ENCODE measurements around the gene GPR158. TPM values are rescaled to one million over a fixed set of nuclear protein-coding genes. Genes with fewer than 3 reads are reported as not detected.
A peak's percentile ranks its signal among the peaks of the same experiment; 100 is the strongest.

The GPR158 gene
- total RNA-seq, 1 experiment from 2014 or later, result not detected

DNA sequence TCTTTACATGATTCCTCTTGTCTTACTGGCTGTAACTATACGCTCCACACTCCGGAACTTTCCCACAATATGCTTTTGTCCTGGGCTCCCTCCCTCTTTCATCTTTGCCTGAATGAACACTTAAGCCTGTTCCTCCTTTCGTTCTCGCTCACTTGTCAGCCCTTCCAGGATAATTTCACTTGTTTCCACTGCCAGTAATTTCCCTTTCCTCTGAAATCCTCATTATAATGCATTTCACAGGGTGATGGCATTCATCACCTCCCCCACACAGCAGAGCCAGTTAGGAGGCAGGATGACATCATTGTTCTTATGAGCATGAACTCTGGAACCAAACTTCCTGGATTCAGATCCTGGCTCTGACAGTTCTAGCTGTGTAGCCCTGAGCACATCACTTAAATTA lies 372.6 kb downstream of the GPR158 start:
- CTCF ChIA-PET, result no interaction called here
- H3K4me1 Mint-ChIP-seq (ENCODE audit: insufficient read depth, unreplicated experiment), result peaks cover 5% of the 10 kb centered on the region
- no TSS peak for BruUV-seq (replicated peaks)
- H3K4me3 Mint-ChIP-seq (ENCODE audit: unreplicated experiment), result no peak overlapping the region
- peaks cover 74% of the 10 kb centered on the region for H3K27me3 Mint-ChIP-seq (ENCODE audit: insufficient read depth, unreplicated experiment)
- DNase-seq (ENCODE audit: unreplicated experiment), result no peak
- H3K9me3 Mint-ChIP-seq (ENCODE audit: unreplicated experiment), result no peaks in the 10 kb centered on the region
- POLR2A ChIA-PET, result no interaction called here
- H3K36me3 Mint-ChIP-seq (ENCODE audit: insufficient read depth, unreplicated experiment), result peaks cover 2% of the 10 kb centered on the region
- H3K27ac Mint-ChIP-seq (ENCODE audit: low read depth, unreplicated experiment), result no peak overlapping the region
- intact Hi-C loops (cut with micrococcal nuclease), result no loop called here
- TF ChIP-seq, protein P1, sequence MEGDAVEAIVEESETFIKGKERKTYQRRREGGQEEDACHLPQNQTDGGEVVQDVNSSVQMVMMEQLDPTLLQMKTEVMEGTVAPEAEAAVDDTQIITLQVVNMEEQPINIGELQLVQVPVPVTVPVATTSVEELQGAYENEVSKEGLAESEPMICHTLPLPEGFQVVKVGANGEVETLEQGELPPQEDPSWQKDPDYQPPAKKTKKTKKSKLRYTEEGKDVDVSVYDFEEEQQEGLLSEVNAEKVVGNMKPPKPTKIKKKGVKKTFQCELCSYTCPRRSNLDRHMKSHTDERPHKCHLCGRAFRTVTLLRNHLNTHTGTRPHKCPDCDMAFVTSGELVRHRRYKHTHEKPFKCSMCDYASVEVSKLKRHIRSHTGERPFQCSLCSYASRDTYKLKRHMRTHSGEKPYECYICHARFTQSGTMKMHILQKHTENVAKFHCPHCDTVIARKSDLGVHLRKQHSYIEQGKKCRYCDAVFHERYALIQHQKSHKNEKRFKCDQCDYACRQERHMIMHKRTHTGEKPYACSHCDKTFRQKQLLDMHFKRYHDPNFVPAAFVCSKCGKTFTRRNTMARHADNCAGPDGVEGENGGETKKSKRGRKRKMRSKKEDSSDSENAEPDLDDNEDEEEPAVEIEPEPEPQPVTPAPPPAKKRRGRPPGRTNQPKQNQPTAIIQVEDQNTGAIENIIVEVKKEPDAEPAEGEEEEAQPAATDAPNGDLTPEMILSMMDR (IDR thresholded peaks at IDR 0.05; ENCODE audit: unreplicated experiment), result no peak

DNA sequence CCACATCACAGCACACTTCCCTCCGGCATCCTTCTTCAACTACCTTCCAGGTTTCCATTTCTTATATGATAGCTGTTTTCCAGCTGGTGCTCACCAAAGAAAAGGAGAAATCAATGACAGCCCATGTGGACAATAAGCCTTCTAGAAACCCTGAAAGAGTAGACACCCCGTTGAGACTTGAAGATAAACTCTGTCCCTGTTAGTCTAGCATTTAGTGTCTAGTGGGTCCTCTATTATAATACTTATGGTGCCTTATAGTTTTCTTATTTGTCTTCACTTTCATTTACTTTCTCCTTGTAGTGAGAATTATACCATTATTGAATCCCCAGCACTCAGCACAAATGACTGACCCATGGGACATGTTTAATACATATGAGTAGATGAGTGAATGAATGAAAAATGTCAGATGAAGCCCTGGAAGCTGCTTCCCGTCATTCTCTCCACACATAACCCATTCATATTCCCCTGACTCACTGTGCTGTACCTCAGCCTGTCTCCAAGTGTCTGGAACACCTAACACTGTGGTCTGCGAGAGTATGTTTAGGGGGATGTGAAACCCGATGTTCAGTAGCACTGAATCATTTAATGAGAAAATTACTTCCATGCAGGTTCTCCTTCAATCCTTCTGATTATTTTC lies 377.6 kb downstream of the GPR158 start:
- H3K4me3 Mint-ChIP-seq (ENCODE audit: unreplicated experiment), result no peak overlapping the region
- H3K4me1 Mint-ChIP-seq (ENCODE audit: insufficient read depth, unreplicated experiment), result peaks cover 2% of the 10 kb centered on the region
- no peak overlapping the region for H3K27ac Mint-ChIP-seq (ENCODE audit: low read depth, unreplicated experiment)
- H3K27me3 Mint-ChIP-seq (ENCODE audit: insufficient read depth, unreplicated experiment), result peaks cover 72% of the 10 kb centered on the region
- no peak for DNase-seq (ENCODE audit: unreplicated experiment)
- ChIA-PET CTCF (interaction anchor here (0.6 kb wide), 1 partner anchor 156 kb away, joined by 3 read pairs; no protein-coding TSS in a partner anchor), POLR2A (no interaction called here)
- intact Hi-C loops (cut with micrococcal nuclease), result no loop called here
- BruUV-seq (replicated peaks), result no TSS peak
- H3K36me3 Mint-ChIP-seq (ENCODE audit: insufficient read depth, unreplicated experiment), result peaks cover 6% of the 10 kb centered on the region
- no peaks in the 10 kb centered on the region for H3K9me3 Mint-ChIP-seq (ENCODE audit: unreplicated experiment)
- TF ChIP-seq, protein P1 (IDR thresholded peaks at IDR 0.05; ENCODE audit: unreplicated experiment), result no peak

DNA sequence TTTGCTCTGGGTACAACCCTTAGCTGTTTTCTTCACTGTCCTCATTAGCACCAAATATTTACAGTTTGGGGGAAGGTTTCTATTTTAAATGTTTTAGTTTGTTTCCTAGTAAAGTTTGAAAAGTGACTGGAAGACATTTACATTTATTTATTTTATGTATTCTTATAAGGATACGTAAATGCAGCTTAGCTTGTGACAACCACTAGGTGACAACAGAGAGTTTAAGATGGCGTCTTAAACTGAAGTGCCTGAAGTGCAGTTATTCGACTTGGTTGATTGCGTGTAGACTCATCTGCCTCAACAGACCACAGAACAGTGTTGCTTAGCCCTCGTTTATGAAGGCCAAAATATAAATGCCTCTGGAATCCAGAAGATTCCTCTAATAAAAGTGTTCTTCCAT lies 381.1 kb downstream of the GPR158 start:
- intact Hi-C loops (cut with micrococcal nuclease), result loop anchor here (5.0 kb wide), 1 partner anchor 64 kb away; no protein-coding TSS in a partner anchor

DNA sequence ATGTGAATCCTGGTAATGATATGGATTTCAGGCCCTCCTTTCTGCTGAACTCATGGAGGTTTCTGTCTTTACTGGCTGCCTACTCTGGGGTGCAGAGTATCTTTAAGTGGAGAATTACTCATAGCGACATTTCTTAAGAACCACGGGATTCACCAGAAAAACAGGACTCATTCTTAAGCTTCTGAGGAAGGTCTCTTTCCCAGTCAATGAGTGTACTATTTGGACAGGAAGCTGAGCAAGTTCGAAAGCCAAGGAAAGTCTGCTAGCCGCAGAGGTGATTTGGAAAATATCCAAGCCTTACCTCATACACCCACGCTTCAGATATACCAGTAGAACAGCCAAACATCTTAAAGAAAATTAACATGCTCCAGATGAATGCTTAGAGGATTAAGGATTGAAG lies 381.7 kb downstream of the GPR158 start:
- CTCF ChIA-PET, result no interaction called here

More for the DNA sequence above, 381.1 kb downstream of the GPR158 start:
- Mint-ChIP-seq H3K36me3 (ENCODE audit: insufficient read depth, unreplicated experiment) (peaks cover 6% of the 10 kb centered on the region), H3K9me3 (ENCODE audit: unreplicated experiment) (no peaks in the 10 kb centered on the region), H3K4me1 (ENCODE audit: insufficient read depth, unreplicated experiment) (no peaks in the 10 kb centered on the region), H3K27me3 (ENCODE audit: insufficient read depth, unreplicated experiment) (peaks cover 43% of the 10 kb centered on the region), H3K27ac (ENCODE audit: low read depth, unreplicated experiment) (no peak overlapping the region), H3K4me3 (ENCODE audit: unreplicated experiment) (no peak overlapping the region)
- no peak for DNase-seq (ENCODE audit: unreplicated experiment)
- TF ChIP-seq, protein P1 (IDR thresholded peaks at IDR 0.05; ENCODE audit: unreplicated experiment), result no peak
- no TSS peak for BruUV-seq (replicated peaks)
- ChIA-PET CTCF (no interaction called here), POLR2A (no interaction called here)

More for the DNA sequence above, 381.7 kb downstream of the GPR158 start:
- Mint-ChIP-seq H3K36me3 (ENCODE audit: insufficient read depth, unreplicated experiment) (peaks cover 6% of the 10 kb centered on the region), H3K27me3 (ENCODE audit: insufficient read depth, unreplicated experiment) (peaks cover 41% of the 10 kb centered on the region), H3K4me3 (ENCODE audit: unreplicated experiment) (no peak overlapping the region), H3K4me1 (ENCODE audit: insufficient read depth, unreplicated experiment) (no peaks in the 10 kb centered on the region), H3K27ac (ENCODE audit: low read depth, unreplicated experiment) (no peak overlapping the region), H3K9me3 (ENCODE audit: unreplicated experiment) (no peaks in the 10 kb centered on the region)
- POLR2A ChIA-PET, result no interaction called here
- intact Hi-C loops (cut with micrococcal nuclease), result loop anchor here (5.0 kb wide), 1 partner anchor 64 kb away; no protein-coding TSS in a partner anchor
- peak; percentile 63 for DNase-seq (ENCODE audit: unreplicated experiment)
- no TSS peak for BruUV-seq (replicated peaks)
- TF ChIP-seq, protein P1 (IDR thresholded peaks at IDR 0.05; ENCODE audit: unreplicated experiment), result no peak

Data from MCF 10A (cell line).